Coronary artery (tissue), 2 donors: Measurements from ENCODE around the gene CAND1.

Experiments
- DNase-seq: peaks from one replicate; pipeline ENCODE4 v3.0.0-alpha.2; 2017; ENCODE audit warnings: low spot score
- H3K27ac ChIP-seq, 2 donors: fragments of 200-600 bp; sonication (generic); one replicate each; pipeline ENCODE4 v1.5.1; 2016 to 2019
- H3K4me3 ChIP-seq: fragments of 200-600 bp; sonication (generic); 2 replicates; pipeline ENCODE4 v1.5.1; 2016; ENCODE audit warnings: mild to moderate bottlenecking, moderate library complexity
- CTCF ChIP-seq: fragments of 200-600 bp; sonication (generic); IDR thresholded peaks from one replicate; pipeline ENCODE4 v1.5.1; 2019; ENCODE audit warnings: antibody characterized with exemption

CAND1 gene

DNA sequence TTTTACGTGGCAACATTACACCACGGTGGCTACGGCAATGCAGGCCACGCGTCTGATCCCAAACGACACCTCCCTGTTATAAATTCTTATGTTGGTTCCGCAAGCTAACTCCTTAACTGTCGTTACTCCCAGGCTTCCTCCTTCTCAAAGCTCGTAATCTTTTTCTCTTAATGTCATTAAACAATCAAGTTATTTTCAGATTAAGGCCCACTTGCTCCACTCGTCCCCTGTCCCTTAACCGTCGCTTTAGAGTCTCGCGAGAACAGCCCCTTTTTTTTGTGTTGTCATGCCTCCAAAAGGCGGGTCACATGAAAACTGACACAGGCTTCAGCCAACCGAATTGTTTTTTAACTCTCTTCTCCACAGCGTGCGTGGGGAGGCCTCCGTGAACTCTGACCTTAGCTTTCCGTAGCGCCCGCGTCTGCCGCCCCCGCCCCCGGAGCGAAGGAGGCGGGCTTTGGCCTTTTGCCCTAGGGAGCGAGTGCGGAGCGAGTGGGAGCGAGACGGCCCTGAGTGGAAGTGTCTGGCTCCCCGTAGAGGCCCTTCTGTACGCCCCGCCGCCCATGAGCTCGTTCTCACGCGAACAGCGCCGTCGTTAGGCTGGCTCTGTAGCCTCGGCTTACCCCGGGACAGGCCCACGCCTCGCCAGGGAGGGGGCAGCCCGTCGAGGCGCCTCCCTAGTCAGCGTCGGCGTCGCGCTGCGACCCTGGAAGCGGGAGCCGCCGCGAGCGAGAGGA, at the start of gene CAND1:
Gene CAND1 (plus strand): TSS at position 463 of the 737 bp plus-strand sequence. CDS start 360 bp downstream, outside the sequence.
- DNase-seq: peak; percentile 99
- TF ChIP-seq CTCF: no peak
- H3K27ac ChIP-seq: peak within 1 kb of the TSS; percentile 98 to 99
- H3K4me3 ChIP-seq: peak within 1 kb of the TSS; percentile 96

- H3K4me3 ChIP-seq: no peak overlapping the region
- no peak for DNase-seq
- no peak overlapping the region for H3K27ac ChIP-seq
- TF ChIP-seq CTCF: no peak
Measured at GRCh38 chr12:67220065-67220464, 49.1 kb upstream of the CAND1 start.

GRCh38 chr12:67222302-67222701, 46.9 kb upstream of the CAND1 start:
- no peak overlapping the region for H3K27ac ChIP-seq
- no peak for TF ChIP-seq CTCF
- H3K4me3 ChIP-seq: no peak overlapping the region
- no peak for DNase-seq

GRCh38 chr12:67223225-67223624, 45.9 kb upstream of the CAND1 start:
- TF ChIP-seq CTCF: no peak
- Histone ChIP-seq H3K4me3 (no peak overlapping the region), H3K27ac (no peak overlapping the region)
- DNase-seq: no peak

- DNase-seq: no peak
- TF ChIP-seq CTCF: no peak
- Histone ChIP-seq H3K4me3 (no peak overlapping the region), H3K27ac (no peak overlapping the region)
Measured at GRCh38 chr12:67237231-67237630, 31.9 kb upstream of the CAND1 start.

DNA sequence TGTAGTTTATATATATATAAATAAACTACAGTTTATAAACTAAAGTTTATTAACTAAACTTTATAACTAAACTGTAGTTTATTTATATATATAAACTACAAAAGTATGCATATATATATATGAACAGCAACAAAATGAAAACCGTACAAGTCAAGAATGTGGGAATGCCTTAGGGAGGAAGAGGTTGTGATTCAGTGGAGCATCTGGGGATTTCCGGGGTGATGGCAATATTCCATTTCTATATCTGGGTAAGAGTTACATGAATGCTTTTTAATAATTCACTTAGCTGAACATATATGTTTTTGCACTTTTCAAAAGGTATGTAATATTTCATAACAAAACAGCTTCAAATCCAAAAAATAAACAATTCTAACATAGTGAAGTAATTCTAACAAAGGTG, 30.1 kb upstream of the CAND1 start:
- TF ChIP-seq CTCF: no peak
- DNase-seq: no peak
- no peak overlapping the region for H3K4me3 ChIP-seq
- H3K27ac ChIP-seq: no peak overlapping the region

DNA sequence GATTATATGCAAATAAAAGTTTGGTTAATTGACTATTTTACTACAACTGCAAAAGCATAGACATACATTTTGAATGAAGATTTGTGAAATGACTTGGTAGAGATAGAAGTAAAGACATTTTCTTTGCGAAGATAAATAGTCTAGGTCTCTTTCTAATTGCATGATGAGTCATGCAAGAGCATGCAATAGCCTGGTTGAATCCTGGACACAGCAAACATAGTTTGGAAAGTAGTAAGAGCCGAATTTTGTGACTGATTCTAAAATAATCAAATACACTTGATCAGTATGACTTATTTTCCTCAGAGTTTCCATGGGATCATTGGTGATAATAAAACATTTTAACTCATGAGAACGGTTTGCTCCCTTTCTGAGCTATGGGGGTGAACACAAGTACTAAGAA, 27.7 kb upstream of the CAND1 start:
- no peak for TF ChIP-seq CTCF
- Histone ChIP-seq H3K27ac (no peak overlapping the region), H3K4me3 (no peak overlapping the region)
- DNase-seq: no peak
